HCT116 (cell line): ENCODE results near the gene C2CD3. TPM values are rescaled to one million over a fixed set of nuclear protein-coding genes. Genes with fewer than 3 reads are reported as not detected.

Experiments used
- ATAC-seq: fragments of 200-7000 bp; cut with Tn5 transposase; 2 replicates; pipeline ENCODE4 v1.9.1; 2020; ENCODE audit warnings: mild to moderate bottlenecking, moderate library complexity
- BruUV-seq: library from RNA; stranded (reverse); fragments of 400-500 nt; replicated peaks from 2 replicates; lab custom pipeline; 2021; lab: Mats Ljungman, UMichigan
- CTCF ChIA-PET: fragments of 300-600 bp; sonication (Branson Sonifier 250); formaldehyde crosslinking; loops from one replicate; lab custom pipeline; 2021; ENCODE audit warnings: antibody characterized with exemption; lab: Charles Lee
- POLR2A ChIA-PET: fragments of 300-600, 350-600 bp; sonication (Branson Sonifier 250); formaldehyde crosslinking; loops from one replicate; lab custom pipeline; 2021; ENCODE audit warnings: antibody characterized with exemption; lab: Charles Lee
- RAD21 ChIA-PET, 2 experiments: fragments of 300-600 bp; sonication (Branson Sonifier 250); formaldehyde crosslinking; loops; one replicate each; lab custom pipeline; 2023; ENCODE audit warnings: low total read pairs in 2 of 2; ENCODE audit not compliant: uncharacterized antibody in 2 of 2, unreplicated experiment in 2 of 2, low non-redundant PET in 1 of 2; lab: Charles Lee
- DNase-seq: peaks from one replicate; pipeline ENCODE4 v3.0.0-alpha.2; 2010; ENCODE audit warnings: low read depth, low spot score
- H2AFZ ChIP-seq: fragments of 200-600 bp; shearing (Covaris generic), sonication (generic); 2 replicates; pipeline ENCODE4 v1.6.1; 2017; ENCODE audit warnings: low read depth, mixed run types, mixed read lengths, antibody characterized with exemption, low read length; ENCODE audit not compliant: poor library complexity, severe bottlenecking
- H3K27ac ChIP-seq: 2 replicates; pipeline ENCODE4 v1.5.1; 2012; ENCODE audit warnings: low read depth, low read length
- H3K27me3 ChIP-seq: fragments of 200-600 bp; sonication (generic); 2 replicates; pipeline ENCODE4 v1.6.1; 2016; ENCODE audit warnings: mixed run types, low read length, mixed read lengths; ENCODE audit not compliant: insufficient read depth
- H3K36me3 ChIP-seq, 2 experiments: fragments of 200-500 bp in 1 of 2; fragments of 200-600 bp in 1 of 2; sonication (Bioruptor generic) in 1 of 2; sonication (generic) in 1 of 2; 2 replicates each; pipeline versions ENCODE4 v1.5.1 to v1.6.1; 2014 to 2016; ENCODE audit warnings: low read length in 2 of 2, inconsistent platforms in 1 of 2, mixed read lengths in 1 of 2, mixed run types in 1 of 2; ENCODE audit not compliant: insufficient read depth in 2 of 2, control insufficient read depth in 1 of 2
- H3K4me1 ChIP-seq, 2 experiments: fragments of 200-600 bp in 1 of 2; sonication (generic) in 1 of 2; 2 replicates each; pipeline versions ENCODE4 v1.5.1 to v1.6.1; 2012 to 2017; ENCODE audit warnings: low read length in 2 of 2, inconsistent platforms in 1 of 2, mild to moderate bottlenecking in 1 of 2, mixed read lengths in 1 of 2, mixed run types in 1 of 2, moderate library complexity in 1 of 2; ENCODE audit not compliant: insufficient read depth in 2 of 2, control insufficient read depth in 1 of 2
- H3K4me2 ChIP-seq: fragments of 200-600 bp; sonication (generic); 2 replicates; pipeline ENCODE4 v1.6.1; 2017; ENCODE audit warnings: mixed run types, low read length, mixed read lengths
- H3K4me3 ChIP-seq, 2 experiments: fragments of 200-600 bp in 1 of 2; sonication (generic) in 1 of 2; replicated peaks in 1 of 2; 2 replicates each; pipeline ENCODE4 v1.5.1; 2011 to 2016; ENCODE audit warnings: low read length in 2 of 2, control low read depth in 1 of 2, low read depth in 1 of 2, mild to moderate bottlenecking in 1 of 2, mixed read lengths in 1 of 2, mixed run types in 1 of 2
- H3K79me2 ChIP-seq: fragments of 200-600 bp; sonication (generic); 2 replicates; pipeline ENCODE4 v1.6.1; 2017; ENCODE audit warnings: mild to moderate bottlenecking, mixed run types, low read length, moderate library complexity, mixed read lengths; ENCODE audit not compliant: insufficient read depth
- H3K9ac ChIP-seq: fragments of 200-600 bp; sonication (generic); 2 replicates; pipeline ENCODE4 v1.6.1; 2016; ENCODE audit warnings: low read length, mixed read lengths
- H3K9me2 ChIP-seq: fragments of 200-600 bp; sonication (generic), shearing (Covaris generic); 2 replicates; pipeline ENCODE4 v1.6.1; 2017; ENCODE audit warnings: mixed run types, mild to moderate bottlenecking, moderate library complexity; ENCODE audit not compliant: insufficient read depth
- H3K9me3 ChIP-seq, 2 experiments: fragments of 200-500 bp in 1 of 2; fragments of 200-600 bp in 1 of 2; sonication (Bioruptor generic) in 1 of 2; sonication (generic) in 1 of 2; 2 replicates each; pipeline ENCODE4 v1.6.1; 2014 to 2017; ENCODE audit warnings: low read length in 2 of 2, mixed read lengths in 2 of 2, inconsistent platforms in 1 of 2, low read depth in 1 of 2, mild to moderate bottlenecking in 1 of 2, mixed run types in 1 of 2, moderate library complexity in 1 of 2; ENCODE audit not compliant: control insufficient read depth in 1 of 2, insufficient read depth in 1 of 2
- H4K20me1 ChIP-seq: fragments of 200-600 bp; sonication (generic), shearing (Covaris generic); 2 replicates; pipeline ENCODE4 v1.6.1; 2017; ENCODE audit warnings: mixed run types, mild to moderate bottlenecking, moderate library complexity; ENCODE audit not compliant: insufficient read depth
- ATF3 ChIP-seq: IDR thresholded peaks from 2 replicates; pipeline ENCODE4 v1.6.1; 2012
- CBX3 ChIP-seq: IDR thresholded peaks from 2 replicates; pipeline ENCODE4 v1.6.1; 2012; ENCODE audit warnings: low read depth
- CEBPB ChIP-seq: IDR thresholded peaks from 2 replicates; pipeline ENCODE4 v1.6.1; 2012; ENCODE audit warnings: low read depth
- EGR1 ChIP-seq: IDR thresholded peaks from 2 replicates; pipeline ENCODE4 v1.6.1; 2012; ENCODE audit warnings: low read depth
- EZH2phosphoT487 ChIP-seq: fragments of 200-600 bp; IDR thresholded peaks from 2 replicates; pipeline ENCODE4 v1.6.1; 2018; ENCODE audit warnings: antibody characterized with exemption, borderline replicate concordance
- POLR2A ChIP-seq: IDR thresholded peaks from 2 replicates; pipeline ENCODE4 v1.7.0; 2011; ENCODE audit warnings: borderline replicate concordance; ENCODE audit not compliant: insufficient read depth, insufficient read length; ENCODE audit errors: extremely low read depth
- POLR2AphosphoS5 ChIP-seq: IDR thresholded peaks from 2 replicates; pipeline ENCODE4 v1.6.1; 2011; ENCODE audit warnings: mild to moderate bottlenecking, low read depth, low read length, moderate library complexity
- RAD21 ChIP-seq: IDR thresholded peaks from 2 replicates; pipeline ENCODE4 v1.6.1; 2012; ENCODE audit warnings: low read depth, mild to moderate bottlenecking
- REST ChIP-seq: IDR thresholded peaks from 2 replicates; pipeline ENCODE4 v1.6.1; 2012; ENCODE audit warnings: low read depth
- SP1 ChIP-seq: IDR thresholded peaks from 2 replicates; pipeline ENCODE4 v1.6.1; 2012; ENCODE audit warnings: low read depth
- YY1 ChIP-seq: IDR thresholded peaks from 2 replicates; pipeline ENCODE4 v1.6.1; 2011; ENCODE audit warnings: low read length, low read depth, moderate library complexity, mild to moderate bottlenecking; ENCODE audit not compliant: insufficient replicate concordance; ENCODE audit errors: extremely low read depth
- ZBTB33 ChIP-seq: IDR thresholded peaks from 2 replicates; pipeline ENCODE4 v1.6.1; 2011; ENCODE audit warnings: mild to moderate bottlenecking, low read length, moderate library complexity; ENCODE audit not compliant: insufficient replicate concordance; ENCODE audit errors: extremely low read depth
- ZFX ChIP-seq: fragments of 450-650 bp; IDR thresholded peaks from 2 replicates; pipeline ENCODE4 v1.6.1; 2017
- ZNF274 ChIP-seq: fragments of 200-500 bp; sonication (Bioruptor generic); IDR thresholded peaks from 2 replicates; pipeline ENCODE4 v1.6.1; 2014; ENCODE audit warnings: mild to moderate bottlenecking, low read depth, low read length, inconsistent platforms
- intact Hi-C: fragments of 100-400 bp; cut with micrococcal nuclease; formaldehyde crosslinking; loops from 2 replicates; pipeline ENCODE4 v1.10.0; 2022
- total RNA-seq: library from RNA; stranded (reverse); gene quantifications from one replicate; pipeline ENCODE4 v1.2.1, GENCODE V29; 2021; ENCODE audit not compliant: unreplicated experiment

C2CD3 gene
- total RNA-seq, 1 experiment from 2014 or later: 30.6 TPM

- intact Hi-C loops: no loop called here
- H2AFZ ChIP-seq: no peak overlapping the region
- H3K36me3 ChIP-seq: no peaks in the 10 kb centered on the region
- no peaks in the 10 kb centered on the region for H4K20me1 ChIP-seq
- ChIA-PET CTCF (no interaction called here), POLR2A (no interaction called here), RAD21 (no interaction called here)
- no peaks in the 10 kb centered on the region for H3K27me3 ChIP-seq
- no peaks in the 10 kb centered on the region for H3K4me1 ChIP-seq
- H3K9me2 ChIP-seq: no peaks in the 10 kb centered on the region
- TF ChIP-seq ZBTB33: no peak
- TF ChIP-seq CEBPB: no peak
- no peak for TF ChIP-seq CBX3
- no peak for TF ChIP-seq ATF3
- TF ChIP-seq RAD21: no peak
- no peak for TF ChIP-seq POLR2AphosphoS5
- TF ChIP-seq POLR2A: no peak
- no peak for TF ChIP-seq EGR1
- TF ChIP-seq YY1: no peak
- TF ChIP-seq EZH2phosphoT487: no peak
- TF ChIP-seq ZNF274: no peak
- no peak for TF ChIP-seq ZFX
- no peak for TF ChIP-seq SP1
- TF ChIP-seq REST: no peak
- no peaks in the 10 kb centered on the region for H3K9me3 ChIP-seq
- no peaks in the 10 kb centered on the region for H3K79me2 ChIP-seq
- H3K4me2 ChIP-seq: no peak overlapping the region
- BruUV-seq: no TSS peak
- DNase-seq: no peak
- no peak overlapping the region for H3K27ac ChIP-seq
- ATAC-seq: no peak
- H3K9ac ChIP-seq: no peak overlapping the region
- no peak overlapping the region for H3K4me3 ChIP-seq
Observed at GRCh38 chr11:74004046-74004695, 166.6 kb downstream of the C2CD3 start.
